GM21528 (cell line): ENCODE data around the gene TBCD.

Experiments used
- ATAC-seq: cut with Tn5 transposase; IDR thresholded peaks from one replicate; pipeline ENCODE4 v1.9.1; 2021; ENCODE audit warnings: mild to moderate bottlenecking, moderate library complexity; ENCODE audit not compliant: unreplicated experiment, low FRiP score

The TBCD gene

DNA sequence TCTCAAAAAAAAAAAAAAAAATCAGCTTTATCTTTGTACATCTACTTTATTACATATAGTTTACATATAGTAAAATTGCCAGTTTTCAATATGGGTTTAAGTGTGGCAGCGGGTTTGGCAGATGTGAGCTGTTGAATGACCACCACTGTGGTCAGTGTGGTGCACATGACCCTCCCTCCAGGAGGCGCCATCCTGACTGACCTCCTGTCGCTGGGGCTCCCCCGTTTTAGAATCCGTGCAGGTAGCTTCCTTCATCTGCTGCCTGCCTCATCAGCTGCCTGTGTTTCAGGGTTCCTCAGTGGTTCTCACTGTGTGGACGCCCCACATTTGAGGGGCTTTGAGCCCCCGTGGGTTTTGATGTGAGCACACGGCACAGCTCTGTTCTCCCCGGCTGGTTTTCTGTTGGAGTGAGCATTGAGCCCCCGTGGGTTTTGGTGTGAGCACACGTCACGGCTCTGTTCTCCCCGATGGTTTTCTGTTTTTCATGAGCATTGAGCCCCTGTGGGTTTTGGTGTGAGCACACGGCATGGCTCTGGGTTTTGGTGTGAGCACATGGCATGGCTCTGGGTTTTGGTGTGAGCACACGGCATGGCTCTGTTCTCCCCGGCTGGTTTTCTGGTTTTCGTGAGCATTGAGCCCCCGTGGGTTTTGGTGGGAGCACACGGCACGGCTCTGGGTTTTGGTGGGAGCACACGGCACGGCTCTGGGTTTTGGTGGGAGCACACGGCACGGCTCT lies 145.8 kb downstream of the TBCD start:
- ATAC-seq: no peak

- no peak for ATAC-seq
Observed at GRCh38 chr17:82898976-82899514, 147.2 kb downstream of the TBCD start.

GRCh38 chr17:82899941-82900340 lies 148.1 kb downstream of the TBCD start:
- no peak for ATAC-seq

DNA sequence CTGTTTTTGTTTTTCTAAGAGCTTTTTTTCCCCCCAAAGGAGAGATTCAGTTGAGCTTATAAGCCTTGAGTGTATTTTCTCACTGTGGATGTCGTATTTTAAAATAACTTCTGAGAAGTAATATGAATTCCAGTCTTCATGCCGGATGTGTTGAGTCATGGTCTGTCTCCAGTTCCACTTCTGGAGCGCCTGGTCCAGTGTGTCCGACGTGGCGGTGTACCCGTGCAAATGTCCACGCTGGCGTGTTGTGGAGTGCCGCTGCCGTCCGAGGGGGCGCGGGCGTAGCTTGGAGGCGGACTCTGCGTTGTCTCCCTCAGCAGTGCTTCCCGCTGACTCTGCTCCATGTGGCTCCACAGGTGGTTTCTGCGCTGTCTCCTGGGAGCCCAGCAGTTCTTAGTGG lies 148.9 kb downstream of the TBCD start:
- no peak for ATAC-seq

- no peak for ATAC-seq
Observed at GRCh38 chr17:82901356-82901755, 149.5 kb downstream of the TBCD start.

DNA sequence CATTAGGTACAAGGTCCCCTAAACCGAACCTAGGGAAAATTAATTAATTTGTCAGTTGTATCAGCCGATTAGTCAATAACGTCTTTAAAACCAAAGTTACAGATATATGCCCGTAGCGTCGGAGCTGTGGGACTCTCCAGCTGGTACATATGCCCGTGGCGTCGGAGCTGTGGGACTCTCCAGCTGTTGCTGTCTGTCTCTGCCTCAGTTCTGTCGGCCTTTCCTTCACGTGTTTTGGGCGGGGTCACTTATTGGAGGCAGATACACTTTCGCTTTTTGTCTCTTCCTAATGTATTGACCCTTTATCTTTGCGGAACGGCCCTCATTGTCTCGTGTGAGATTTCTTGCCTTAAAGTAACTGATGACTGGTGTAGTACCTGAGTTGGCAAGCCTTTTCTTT lies 150.0 kb downstream of the TBCD start:
- no peak for ATAC-seq

GRCh38 chr17:82902972-82903874 lies 151.4 kb downstream of the TBCD start:
- ATAC-seq: no peak

GRCh38 chr17:82905130-82905529 lies 153.3 kb downstream of the TBCD start:
- ATAC-seq: no peak

DNA sequence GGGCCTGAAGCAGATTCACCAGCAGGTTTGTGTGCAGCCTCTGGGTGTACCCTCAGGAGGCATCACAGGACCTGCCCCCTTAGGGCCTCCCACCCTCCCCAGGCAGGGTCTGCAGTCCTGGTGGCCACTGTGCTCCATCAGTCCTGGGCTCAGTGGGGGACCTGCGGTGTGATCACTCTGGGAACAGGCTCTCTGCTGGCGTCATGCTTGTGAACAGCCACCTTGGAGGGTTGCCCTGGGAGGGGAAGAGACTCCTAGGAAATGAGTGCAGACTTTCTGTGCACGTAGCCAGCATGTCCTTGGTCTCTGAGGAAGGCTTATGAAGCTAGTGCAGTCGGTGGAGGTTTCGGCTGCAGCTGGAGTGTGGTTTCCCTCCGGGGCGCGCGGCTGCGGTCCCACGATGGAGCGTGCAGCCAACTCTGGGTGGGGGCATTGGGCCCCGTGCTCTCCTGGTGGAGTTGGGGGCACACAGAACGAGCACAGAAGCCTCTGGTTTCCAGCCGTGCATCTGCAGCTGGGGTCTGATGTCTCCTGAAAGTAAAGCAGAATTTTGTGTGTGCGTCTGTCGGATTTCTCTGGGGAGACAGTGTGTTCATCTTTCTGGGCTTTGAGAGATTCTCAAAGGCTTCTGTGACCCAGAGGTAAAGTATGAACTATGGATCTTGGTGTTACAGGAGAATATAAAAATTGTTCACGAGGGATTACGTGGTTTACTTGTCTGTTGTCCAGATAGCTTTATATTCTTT lies 156.1 kb downstream of the TBCD start:
- ATAC-seq: no peak

DNA sequence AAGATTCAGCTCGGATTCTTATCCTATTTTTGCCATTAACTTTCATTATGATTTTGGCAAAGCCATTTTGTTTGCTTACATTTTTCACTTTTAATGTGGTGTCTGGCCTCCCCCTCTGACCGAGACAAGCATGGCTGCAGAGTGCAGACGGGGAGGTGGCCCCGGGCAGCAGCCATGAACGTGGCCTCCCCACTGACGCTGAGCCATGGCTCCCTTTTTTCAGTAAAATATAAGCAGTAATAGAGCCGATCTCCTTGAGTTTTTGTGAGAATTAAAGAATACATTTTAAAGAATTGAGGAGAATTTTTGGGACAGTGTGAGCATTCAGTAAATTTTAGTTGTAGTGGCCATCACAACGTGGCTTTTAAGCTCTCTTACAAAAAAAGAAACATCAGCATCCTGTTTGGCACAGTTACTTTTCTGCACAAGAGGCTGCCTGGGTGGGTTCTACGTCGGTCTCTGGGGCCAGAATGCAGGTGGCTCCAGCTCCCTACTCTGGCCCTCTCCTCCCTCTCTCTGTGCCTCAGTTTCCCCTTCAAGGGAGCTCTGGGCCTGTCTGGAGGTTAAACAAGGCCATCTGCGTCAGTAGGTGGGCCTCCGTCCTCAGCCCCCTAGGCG lies 156.8 kb downstream of the TBCD start:
- ATAC-seq: no peak

DNA sequence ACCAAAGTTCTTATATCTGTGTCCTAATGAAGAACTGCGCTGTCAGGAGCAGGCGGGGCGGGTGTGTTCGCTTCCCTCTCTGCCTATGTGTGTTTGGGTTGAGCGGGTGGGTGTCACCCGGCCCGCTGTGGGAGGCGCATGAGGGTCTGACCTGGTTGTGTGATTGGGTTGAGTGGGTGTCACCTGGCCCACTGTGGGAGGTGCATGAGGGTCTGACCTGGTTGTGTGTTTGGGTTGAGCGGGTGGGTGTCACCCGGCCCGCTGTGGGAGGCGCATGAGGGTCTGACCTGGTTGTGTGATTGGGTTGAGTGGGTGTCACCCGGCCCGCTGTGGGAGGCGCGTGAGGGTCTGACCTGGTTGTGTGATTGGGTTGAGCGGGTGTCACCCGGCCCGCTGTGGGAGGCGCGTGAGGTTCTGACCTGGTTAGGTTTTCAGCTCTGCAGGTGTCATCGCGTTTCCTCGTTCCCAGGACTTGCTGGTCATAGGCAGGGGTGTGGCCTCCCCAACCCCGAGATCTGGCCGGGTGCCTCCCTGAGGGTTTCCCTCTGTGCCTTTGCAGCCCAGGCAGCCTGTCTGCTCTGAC lies 157.5 kb downstream of the TBCD start:
- ATAC-seq: no peak

DNA sequence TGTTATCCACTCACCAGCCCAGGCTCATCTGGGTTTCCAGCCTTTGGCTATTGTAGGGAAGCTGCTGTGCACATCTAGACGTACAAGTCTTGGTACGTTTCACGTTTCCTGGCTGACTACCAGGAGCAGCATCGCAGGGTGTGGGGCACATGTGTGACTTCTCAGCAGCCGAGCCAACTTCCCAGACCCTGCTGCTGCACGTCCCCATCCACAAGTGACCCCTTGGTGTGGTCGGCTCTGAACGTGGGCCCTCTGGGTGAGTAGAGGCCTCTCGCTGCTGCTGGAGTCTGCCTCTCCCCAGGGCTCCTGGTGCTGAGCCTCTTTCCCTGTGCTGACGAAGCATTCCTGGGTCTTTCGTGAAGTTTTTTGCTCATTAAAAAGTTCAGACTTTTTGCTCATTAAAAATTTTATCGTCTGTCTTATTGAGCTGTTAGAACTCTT lies 158.2 kb downstream of the TBCD start:
- ATAC-seq: no peak

- ATAC-seq: no peak
Observed at GRCh38 chr17:82910770-82911169, 158.9 kb downstream of the TBCD start.

DNA sequence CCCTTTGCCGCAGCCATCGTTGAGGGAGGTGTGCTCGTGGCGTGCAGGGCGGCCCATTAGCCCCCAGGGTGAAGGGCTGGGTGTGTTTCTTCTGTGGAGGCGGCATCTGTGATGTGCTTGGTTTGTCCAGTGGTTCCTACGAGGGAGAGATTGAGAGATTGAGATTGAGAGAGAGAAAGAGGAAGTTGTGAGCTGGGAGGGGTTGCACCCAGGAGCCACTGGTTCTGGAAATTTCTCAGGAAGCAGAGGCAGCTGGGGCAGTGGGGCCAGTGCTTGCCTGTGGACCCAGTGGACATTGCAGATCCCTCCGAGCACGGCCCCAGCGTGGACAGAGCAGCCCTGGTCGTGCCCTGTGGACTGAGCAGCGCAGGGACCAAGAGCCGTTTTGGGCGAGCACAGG lies 160.0 kb downstream of the TBCD start:
- no peak for ATAC-seq

DNA sequence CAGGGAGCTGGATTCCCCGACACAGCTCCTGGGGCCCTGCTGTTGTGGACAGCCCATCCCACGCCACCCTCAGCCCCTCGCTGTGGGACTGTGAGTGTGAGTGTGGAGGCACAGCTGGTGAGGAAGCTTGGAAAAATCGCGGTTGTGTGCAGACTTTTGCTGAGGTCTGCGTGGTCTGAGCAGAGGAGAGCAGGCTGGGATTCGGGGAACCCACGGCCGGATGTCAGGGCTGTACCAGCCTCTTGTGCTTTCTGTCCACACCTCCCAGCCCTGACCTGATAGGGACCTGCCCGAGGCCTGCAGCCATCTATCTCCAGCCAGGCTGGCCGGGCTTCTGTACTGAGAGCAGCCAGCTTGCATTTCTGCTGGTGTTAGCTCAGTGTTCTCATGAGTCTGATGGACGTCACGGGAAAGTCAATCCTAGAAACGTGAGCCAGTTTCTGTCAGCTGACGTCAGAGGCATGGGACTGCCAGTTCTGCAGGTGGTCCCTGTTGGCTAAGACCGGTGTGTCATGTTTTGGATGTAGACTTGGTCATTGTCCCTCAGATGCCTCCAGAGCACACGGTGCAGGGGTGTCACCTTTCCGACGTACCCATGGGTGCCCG lies 160.7 kb downstream of the TBCD start:
- ATAC-seq: no peak

GRCh38 chr17:82913304-82914043 lies 161.6 kb downstream of the TBCD start:
- ATAC-seq: no peak

DNA sequence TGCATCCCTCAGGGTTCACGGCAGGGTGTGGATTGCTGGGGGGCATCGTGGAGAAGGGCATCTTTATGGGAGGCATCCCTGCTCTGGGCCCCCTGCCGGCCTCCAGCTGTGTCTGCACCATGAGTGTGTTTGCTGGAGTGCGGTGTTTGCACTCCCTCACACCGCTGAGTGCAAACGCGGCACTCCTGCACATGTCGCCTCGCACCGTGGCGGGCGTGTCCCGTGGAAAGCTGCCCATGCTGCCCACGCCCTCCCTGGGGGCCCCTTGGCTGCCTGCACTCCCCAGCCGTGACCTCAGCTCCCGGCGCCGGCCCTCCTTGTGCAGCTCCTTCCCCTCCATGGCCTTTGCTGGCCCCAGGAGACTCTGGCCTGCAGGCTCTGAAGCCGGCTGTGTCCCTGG lies 162.5 kb downstream of the TBCD start:
- no peak for ATAC-seq

- no peak for ATAC-seq
Observed at GRCh38 chr17:82915010-82915756, 163.3 kb downstream of the TBCD start.
